NCI-H510A treated with DMSO at 0.1 percent for 48 hours (cell line): ENCODE measurements around the gene ZDHHC24.

Experiments used
- DNase-seq: peaks from one replicate; lab custom pipeline; 2025; lab: John Stamatoyannopoulos, UW

The ZDHHC24 gene

DNA sequence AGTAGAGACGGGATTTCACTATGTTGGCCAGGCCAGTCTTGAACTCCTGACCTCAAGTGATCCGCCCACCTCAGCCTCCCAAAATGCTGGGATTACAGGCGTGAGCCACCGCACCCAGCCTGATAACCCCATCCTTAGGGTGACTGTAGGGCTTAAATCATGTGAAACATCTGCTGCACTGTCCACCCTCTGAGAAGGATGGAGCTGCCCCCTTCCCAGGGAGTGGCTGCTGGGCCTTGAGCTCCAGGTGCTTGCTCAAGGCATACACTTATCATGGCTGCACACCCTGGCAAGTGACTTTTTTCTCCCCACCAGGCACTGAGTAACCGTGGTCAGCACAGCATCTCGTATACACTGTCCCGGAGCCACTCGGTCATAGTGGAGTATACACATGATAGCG lies 73.8 kb downstream of the ZDHHC24 start:
- DNase-seq: no peak

DNA sequence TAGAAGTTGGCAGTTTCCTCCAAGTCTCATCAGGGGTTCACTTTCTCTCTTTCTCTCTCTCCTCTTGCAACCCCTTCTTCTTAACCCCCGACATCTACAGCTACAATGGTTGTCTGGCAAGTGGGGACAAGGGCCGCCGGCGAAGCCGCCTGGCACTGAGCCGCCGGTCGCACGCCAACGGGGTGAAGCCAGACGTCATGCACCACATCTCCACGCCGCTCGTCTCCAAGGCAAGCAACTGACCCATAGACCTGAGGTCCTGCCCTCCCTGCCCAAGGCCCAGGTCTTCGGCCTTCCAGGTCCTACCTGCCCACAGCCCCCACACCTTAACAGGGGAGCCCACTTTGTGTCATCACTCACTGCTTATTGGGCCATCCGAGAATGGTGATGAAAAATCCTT lies 74.7 kb downstream of the ZDHHC24 start:
- DNase-seq: no peak
